Keratinocyte (primary cell): ENCODE results near the gene BABAM2.

Source experiments
- EZH2 ChIP-seq: IDR thresholded peaks from one replicate; pipeline ENCODE4 v1.6.1; 2012; ENCODE audit warnings: inconsistent platforms, mild to moderate bottlenecking, low read length, moderate library complexity
- TF ChIP-seq, protein P1 (sequence below), 3 experiments: IDR thresholded peaks in 1 of 3; conservative IDR thresholded peaks in 1 of 3; optimal IDR thresholded peaks in 1 of 3; 2 replicates in 2 of 3; 3 replicates in 1 of 3; pipeline versions ENCODE3 to v1.5.1; 2011; ENCODE audit warnings: low read length in 3 of 3, mild to moderate bottlenecking in 3 of 3, moderate library complexity in 2 of 3, control low read depth in 1 of 3, inconsistent platforms in 1 of 3; ENCODE audit not compliant: insufficient read depth in 2 of 3; ENCODE audit errors: extremely low read depth in 1 of 3

DNA sequence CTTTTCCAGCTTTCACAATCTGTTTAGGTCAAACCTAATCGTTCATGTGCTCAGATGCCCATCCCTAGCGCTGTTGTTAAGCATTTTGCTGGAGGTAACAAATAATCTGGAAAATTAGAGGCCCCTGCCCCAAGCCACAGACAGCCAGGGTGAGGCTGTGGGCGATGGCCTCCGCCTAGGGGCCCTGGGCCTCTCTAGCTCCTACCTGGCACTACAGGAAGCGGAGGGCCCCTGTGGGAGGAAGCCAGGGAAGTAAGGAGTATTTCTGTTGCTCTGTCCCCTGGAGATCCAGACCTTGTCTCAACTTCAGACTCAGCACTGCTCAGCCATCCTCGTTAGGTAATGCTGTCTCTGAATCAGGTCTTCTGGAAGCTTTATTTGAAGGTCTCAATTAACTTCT is 489.7 kb downstream of the BABAM2 start:
- TF ChIP-seq, protein P1, sequence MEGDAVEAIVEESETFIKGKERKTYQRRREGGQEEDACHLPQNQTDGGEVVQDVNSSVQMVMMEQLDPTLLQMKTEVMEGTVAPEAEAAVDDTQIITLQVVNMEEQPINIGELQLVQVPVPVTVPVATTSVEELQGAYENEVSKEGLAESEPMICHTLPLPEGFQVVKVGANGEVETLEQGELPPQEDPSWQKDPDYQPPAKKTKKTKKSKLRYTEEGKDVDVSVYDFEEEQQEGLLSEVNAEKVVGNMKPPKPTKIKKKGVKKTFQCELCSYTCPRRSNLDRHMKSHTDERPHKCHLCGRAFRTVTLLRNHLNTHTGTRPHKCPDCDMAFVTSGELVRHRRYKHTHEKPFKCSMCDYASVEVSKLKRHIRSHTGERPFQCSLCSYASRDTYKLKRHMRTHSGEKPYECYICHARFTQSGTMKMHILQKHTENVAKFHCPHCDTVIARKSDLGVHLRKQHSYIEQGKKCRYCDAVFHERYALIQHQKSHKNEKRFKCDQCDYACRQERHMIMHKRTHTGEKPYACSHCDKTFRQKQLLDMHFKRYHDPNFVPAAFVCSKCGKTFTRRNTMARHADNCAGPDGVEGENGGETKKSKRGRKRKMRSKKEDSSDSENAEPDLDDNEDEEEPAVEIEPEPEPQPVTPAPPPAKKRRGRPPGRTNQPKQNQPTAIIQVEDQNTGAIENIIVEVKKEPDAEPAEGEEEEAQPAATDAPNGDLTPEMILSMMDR (optimal IDR thresholded peaks at IDR 0.05 in 1 of 3, IDR thresholded peaks at IDR 0.05 in 1 of 3, conservative IDR thresholded peaks at IDR 0.05 in 1 of 3; ENCODE audit: extremely low read depth in 1 of 3, insufficient read depth in 2 of 3, low read length in 3 of 3), result no peak
- TF ChIP-seq EZH2, result no peak
